HL-60 (cell line): ENCODE measurements around the gene SMARCB1.

Source experiments
- DNase-seq, 2 experiments: peaks; one replicate each; pipeline ENCODE4 v3.0.0-alpha.2; 2010 to 2020; ENCODE audit warnings: low read depth in 1 of 2, low spot score in 1 of 2
- H3K27ac ChIP-seq: fragments of 250-450 bp; sonication (Bioruptor Pico); replicated peaks from 2 replicates; pipeline ENCODE4 v1.5.1; 2020; ENCODE audit warnings: mild to moderate bottlenecking, moderate library complexity
- H3K27me3 ChIP-seq: fragments of 250-450 bp; sonication (Bioruptor Pico); 2 replicates; pipeline ENCODE4 v1.5.1; 2021; ENCODE audit warnings: mild to moderate bottlenecking, moderate library complexity; ENCODE audit not compliant: insufficient read depth, poor library complexity, severe bottlenecking
- H3K4me3 ChIP-seq: replicated peaks from 2 replicates; pipeline ENCODE4 v1.5.1; 2011; ENCODE audit warnings: mild to moderate bottlenecking, control low read depth, low read length; ENCODE audit not compliant: insufficient read depth
- GABPA ChIP-seq: IDR thresholded peaks from 2 replicates; pipeline ENCODE4 v1.6.1; 2012; ENCODE audit warnings: low read depth
- POLR2AphosphoS5 ChIP-seq: IDR thresholded peaks from 2 replicates; pipeline ENCODE4 v1.6.1; 2012; ENCODE audit warnings: low read depth
- SPI1 ChIP-seq: IDR thresholded peaks from 2 replicates; pipeline ENCODE4 v1.6.1; 2012; ENCODE audit warnings: low read depth, mild to moderate bottlenecking, borderline replicate concordance
- TF ChIP-seq, protein P1 (sequence below): IDR thresholded peaks from 2 replicates; pipeline ENCODE4 v1.6.1; 2012; ENCODE audit warnings: low read depth; ENCODE audit not compliant: insufficient replicate concordance
- TF ChIP-seq, protein P2 (sequence below): IDR thresholded peaks from one replicate; pipeline ENCODE4 v1.5.1; 2011; ENCODE audit warnings: low read length, control low read depth, inconsistent platforms; ENCODE audit not compliant: insufficient read depth

The SMARCB1 gene

DNA sequence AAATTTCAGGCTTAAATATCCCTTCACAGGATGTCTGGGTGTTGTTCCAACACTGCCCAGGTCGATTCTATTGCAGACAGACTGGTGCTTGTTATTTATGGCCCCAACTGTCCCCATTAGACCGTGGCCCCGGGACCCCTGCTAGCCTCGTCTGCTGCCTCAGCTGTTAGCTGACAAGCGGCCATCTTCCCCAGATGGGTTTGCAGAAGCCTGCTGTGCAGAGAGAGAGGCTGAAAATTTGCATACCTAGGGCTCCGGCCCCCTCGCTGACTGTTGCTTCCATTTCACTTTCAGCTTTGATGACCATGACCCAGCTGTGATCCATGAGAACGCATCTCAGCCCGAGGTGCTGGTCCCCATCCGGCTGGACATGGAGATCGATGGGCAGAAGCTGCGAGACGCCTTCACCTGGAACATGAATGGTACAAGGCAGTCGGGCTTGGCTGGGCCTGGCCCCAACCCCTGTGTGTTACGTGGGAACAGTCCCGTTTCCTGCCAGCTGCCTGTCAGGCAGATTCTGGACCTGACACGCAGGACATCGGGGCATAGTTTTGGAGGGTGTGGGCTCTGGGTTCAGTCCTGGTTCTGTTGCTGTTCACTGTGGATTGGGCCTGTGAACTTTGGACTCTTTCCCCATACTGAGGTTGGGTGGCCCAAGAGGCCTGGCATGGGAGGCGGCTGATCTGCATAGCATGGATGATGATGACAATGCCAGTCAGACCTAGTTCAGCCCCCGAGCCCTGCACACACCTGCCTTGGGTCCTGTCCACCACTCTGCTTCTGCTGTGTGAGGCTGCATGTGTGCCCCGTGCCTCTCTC, 16.4 kb downstream of the SMARCB1 start:
- TF ChIP-seq, protein P1, sequence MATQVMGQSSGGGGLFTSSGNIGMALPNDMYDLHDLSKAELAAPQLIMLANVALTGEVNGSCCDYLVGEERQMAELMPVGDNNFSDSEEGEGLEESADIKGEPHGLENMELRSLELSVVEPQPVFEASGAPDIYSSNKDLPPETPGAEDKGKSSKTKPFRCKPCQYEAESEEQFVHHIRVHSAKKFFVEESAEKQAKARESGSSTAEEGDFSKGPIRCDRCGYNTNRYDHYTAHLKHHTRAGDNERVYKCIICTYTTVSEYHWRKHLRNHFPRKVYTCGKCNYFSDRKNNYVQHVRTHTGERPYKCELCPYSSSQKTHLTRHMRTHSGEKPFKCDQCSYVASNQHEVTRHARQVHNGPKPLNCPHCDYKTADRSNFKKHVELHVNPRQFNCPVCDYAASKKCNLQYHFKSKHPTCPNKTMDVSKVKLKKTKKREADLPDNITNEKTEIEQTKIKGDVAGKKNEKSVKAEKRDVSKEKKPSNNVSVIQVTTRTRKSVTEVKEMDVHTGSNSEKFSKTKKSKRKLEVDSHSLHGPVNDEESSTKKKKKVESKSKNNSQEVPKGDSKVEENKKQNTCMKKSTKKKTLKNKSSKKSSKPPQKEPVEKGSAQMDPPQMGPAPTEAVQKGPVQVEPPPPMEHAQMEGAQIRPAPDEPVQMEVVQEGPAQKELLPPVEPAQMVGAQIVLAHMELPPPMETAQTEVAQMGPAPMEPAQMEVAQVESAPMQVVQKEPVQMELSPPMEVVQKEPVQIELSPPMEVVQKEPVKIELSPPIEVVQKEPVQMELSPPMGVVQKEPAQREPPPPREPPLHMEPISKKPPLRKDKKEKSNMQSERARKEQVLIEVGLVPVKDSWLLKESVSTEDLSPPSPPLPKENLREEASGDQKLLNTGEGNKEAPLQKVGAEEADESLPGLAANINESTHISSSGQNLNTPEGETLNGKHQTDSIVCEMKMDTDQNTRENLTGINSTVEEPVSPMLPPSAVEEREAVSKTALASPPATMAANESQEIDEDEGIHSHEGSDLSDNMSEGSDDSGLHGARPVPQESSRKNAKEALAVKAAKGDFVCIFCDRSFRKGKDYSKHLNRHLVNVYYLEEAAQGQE: no peak
- no peak for TF ChIP-seq POLR2AphosphoS5
- no peak for TF ChIP-seq GABPA
- TF ChIP-seq, protein P2, sequence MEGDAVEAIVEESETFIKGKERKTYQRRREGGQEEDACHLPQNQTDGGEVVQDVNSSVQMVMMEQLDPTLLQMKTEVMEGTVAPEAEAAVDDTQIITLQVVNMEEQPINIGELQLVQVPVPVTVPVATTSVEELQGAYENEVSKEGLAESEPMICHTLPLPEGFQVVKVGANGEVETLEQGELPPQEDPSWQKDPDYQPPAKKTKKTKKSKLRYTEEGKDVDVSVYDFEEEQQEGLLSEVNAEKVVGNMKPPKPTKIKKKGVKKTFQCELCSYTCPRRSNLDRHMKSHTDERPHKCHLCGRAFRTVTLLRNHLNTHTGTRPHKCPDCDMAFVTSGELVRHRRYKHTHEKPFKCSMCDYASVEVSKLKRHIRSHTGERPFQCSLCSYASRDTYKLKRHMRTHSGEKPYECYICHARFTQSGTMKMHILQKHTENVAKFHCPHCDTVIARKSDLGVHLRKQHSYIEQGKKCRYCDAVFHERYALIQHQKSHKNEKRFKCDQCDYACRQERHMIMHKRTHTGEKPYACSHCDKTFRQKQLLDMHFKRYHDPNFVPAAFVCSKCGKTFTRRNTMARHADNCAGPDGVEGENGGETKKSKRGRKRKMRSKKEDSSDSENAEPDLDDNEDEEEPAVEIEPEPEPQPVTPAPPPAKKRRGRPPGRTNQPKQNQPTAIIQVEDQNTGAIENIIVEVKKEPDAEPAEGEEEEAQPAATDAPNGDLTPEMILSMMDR: no peak
- TF ChIP-seq SPI1: no peak
- Histone ChIP-seq H3K27ac (no peak overlapping the region), H3K4me3 (no peak overlapping the region), H3K27me3 (no peaks in the 10 kb centered on the region)
- no peak for DNase-seq

DNA sequence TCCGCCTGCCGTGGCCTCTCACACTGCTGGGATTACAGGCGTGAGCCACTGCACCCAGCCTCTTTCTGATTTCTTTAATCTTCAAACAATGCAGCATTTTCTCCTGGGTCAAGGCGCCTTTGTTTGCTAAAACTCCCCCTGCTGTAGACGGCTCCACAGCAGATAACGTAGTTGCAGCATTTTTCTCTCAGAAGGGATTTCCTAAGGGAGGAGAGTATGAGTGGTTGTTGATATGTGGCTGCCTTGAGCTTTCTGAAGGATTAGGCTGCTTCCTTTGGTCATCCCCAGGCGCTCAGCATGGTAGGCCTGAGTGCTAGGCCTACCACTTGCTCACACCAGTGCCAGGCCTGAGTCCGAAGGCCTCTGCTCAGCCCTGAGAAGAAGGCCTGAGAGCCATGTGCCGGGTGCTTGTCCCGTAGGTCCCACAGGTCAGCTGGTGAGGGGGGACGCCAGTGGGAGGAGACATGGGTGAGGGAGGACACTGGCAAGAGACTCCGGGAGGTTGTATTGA, 18.1 kb downstream of the SMARCB1 start:
- Histone ChIP-seq H3K27ac (no peak overlapping the region), H3K4me3 (no peak overlapping the region), H3K27me3 (no peaks in the 10 kb centered on the region)
- TF ChIP-seq, protein P1: no peak
- no peak for TF ChIP-seq GABPA
- TF ChIP-seq POLR2AphosphoS5: no peak
- TF ChIP-seq, protein P2: no peak
- no peak for TF ChIP-seq SPI1
- DNase-seq: no peak

DNA sequence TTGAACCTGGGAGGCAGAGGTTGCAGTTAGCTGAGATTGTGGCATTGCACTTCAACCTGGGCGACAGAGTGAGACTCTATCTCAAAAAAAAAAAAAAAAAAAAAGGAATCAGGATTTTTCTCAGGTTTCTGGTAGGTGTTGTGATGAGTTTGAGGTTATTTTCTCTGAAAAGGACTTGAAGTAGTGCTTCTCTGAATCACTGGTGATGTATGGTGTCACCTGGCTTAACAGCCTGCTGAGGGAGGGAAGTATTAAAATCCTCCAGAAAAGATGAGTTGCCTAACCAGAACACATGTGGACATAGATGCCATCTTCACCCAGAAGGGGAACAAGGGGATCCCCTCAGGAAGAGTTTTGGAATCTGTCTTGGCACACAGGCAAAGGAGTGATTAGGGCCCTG, 20.1 kb downstream of the SMARCB1 start:
- no peak for DNase-seq
- H3K4me3 ChIP-seq: no peak overlapping the region
- TF ChIP-seq SPI1 (no peak), POLR2AphosphoS5 (no peak), GABPA (no peak)
- TF ChIP-seq, protein P1: no peak
- TF ChIP-seq, protein P2: no peak
- H3K27me3 ChIP-seq: no peaks in the 10 kb centered on the region
- H3K27ac ChIP-seq: no peak overlapping the region
